HFFc6 (cell line): ENCODE data around the gene WDPCP. TPM values are rescaled to one million over a fixed set of nuclear protein-coding genes. Genes with fewer than 3 reads are reported as not detected.

ENCODE experiments used
- DNase-seq: peaks from one replicate; pipeline ENCODE4 v3.0.0-alpha.2; 2018
- H3K27ac Mint-ChIP-seq: 2 replicates; pipeline ENCODE4 v1.8.0; 2020; ENCODE audit warnings: mild to moderate bottlenecking, mixed read lengths
- H3K27me3 Mint-ChIP-seq: 2 replicates; pipeline ENCODE4 v1.8.0; 2021; ENCODE audit warnings: mild to moderate bottlenecking, moderate library complexity, mixed read lengths; ENCODE audit not compliant: insufficient read depth
- H3K36me3 Mint-ChIP-seq: 2 replicates; pipeline ENCODE4 v1.8.0; 2021; ENCODE audit warnings: low read depth, mixed read lengths
- H3K4me1 Mint-ChIP-seq: 2 replicates; pipeline ENCODE4 v1.8.0; 2020; ENCODE audit warnings: low read depth, mixed read lengths
- H3K4me3 Mint-ChIP-seq: 2 replicates; pipeline ENCODE4 v1.8.0; 2020; ENCODE audit warnings: mild to moderate bottlenecking, moderate library complexity, mixed read lengths
- H3K9me3 Mint-ChIP-seq: 2 replicates; pipeline ENCODE4 v1.8.0; 2020; ENCODE audit warnings: mild to moderate bottlenecking, mixed read lengths
- total RNA-seq, 6 experiments: library from RNA; stranded (reverse); fragmentation: NEBNext Ultra II Directional; extraction: Animal tissue kit (Norgen Biotek cat#: 25700); gene quantifications; 2 replicates in 1 of 6; 3 replicates in 5 of 6; pipeline ENCODE4 v1.2.3, GENCODE V29; 2021
- TF ChIP-seq, protein P1 (sequence below): fragments of 200-600 bp; sonication (generic); IDR thresholded peaks from 2 replicates; pipeline ENCODE4 v1.5.0; 2021; ENCODE audit warnings: antibody characterized with exemption, mild to moderate bottlenecking

WDPCP gene
- total RNA-seq, 6 experiments from 2014 or later, result 3.0 to 5.9 (median 4.6) TPM

DNA sequence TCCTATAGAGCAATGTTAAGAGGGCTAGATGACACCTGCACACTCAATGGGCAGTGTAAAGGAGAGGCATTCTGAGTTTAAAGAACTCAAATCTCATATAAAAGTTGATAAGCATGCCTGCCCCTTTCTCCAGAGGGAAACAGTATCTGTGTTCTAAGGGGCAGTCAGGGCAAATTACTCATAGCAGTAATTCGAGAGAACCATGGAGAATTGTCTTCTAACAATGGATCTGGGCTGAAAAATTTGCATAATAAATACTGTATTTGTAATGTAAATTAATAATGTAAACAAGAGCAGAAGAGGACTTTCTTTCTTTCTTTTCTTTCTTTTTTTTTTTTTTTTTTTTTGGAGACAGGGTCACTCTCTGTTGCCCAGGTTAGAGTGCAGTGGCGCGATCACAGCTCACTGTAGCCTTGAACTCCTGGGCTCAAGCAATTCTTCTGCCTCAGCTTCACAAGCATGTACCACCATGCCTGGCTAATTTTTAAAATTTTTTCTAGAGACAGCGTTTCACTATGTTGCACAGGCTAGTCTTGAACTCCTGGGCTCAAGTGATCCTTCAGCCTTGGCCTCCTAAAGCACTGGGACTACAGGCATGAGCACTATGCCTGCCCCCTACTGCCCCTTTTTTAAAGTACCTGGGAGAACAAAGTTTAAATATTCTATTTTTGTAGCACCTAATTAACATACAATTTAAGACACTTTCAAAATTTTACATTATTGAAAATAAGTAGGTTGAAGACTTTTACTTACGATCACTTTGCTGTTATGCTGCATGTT, 467.0 kb downstream of the WDPCP start:
- Mint-ChIP-seq H3K27me3 (no peaks in the 10 kb centered on the region), H3K4me3 (no peak overlapping the region), H3K36me3 (no peaks in the 10 kb centered on the region), H3K4me1 (no peaks in the 10 kb centered on the region), H3K9me3 (no peaks in the 10 kb centered on the region), H3K27ac (no peak overlapping the region)
- DNase-seq, result no peak
- TF ChIP-seq, protein P1, sequence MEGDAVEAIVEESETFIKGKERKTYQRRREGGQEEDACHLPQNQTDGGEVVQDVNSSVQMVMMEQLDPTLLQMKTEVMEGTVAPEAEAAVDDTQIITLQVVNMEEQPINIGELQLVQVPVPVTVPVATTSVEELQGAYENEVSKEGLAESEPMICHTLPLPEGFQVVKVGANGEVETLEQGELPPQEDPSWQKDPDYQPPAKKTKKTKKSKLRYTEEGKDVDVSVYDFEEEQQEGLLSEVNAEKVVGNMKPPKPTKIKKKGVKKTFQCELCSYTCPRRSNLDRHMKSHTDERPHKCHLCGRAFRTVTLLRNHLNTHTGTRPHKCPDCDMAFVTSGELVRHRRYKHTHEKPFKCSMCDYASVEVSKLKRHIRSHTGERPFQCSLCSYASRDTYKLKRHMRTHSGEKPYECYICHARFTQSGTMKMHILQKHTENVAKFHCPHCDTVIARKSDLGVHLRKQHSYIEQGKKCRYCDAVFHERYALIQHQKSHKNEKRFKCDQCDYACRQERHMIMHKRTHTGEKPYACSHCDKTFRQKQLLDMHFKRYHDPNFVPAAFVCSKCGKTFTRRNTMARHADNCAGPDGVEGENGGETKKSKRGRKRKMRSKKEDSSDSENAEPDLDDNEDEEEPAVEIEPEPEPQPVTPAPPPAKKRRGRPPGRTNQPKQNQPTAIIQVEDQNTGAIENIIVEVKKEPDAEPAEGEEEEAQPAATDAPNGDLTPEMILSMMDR, result no peak

DNA sequence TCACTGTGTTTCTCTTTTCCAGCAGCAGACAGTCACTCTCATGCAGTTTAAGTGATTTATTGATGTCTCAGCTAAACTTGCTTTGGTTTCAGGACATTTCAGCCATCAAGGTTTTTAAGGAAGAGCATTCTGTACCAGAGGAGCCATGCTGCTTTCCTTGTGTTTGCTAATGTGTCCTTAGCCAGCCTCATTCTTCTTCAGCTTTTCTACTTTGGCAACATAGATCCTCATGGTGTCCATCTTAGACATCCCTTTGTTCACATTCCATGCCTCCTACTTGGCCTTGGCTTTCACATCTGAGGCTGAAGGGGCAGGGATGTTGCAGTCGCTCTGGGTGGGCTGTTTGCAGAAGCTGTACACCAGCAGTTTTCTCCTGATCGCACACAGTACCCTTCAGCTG, 469.5 kb downstream of the WDPCP start:
- no peak overlapping the region for H3K27ac Mint-ChIP-seq
- no peak for DNase-seq
- no peaks in the 10 kb centered on the region for H3K9me3 Mint-ChIP-seq
- no peaks in the 10 kb centered on the region for H3K36me3 Mint-ChIP-seq
- H3K4me1 Mint-ChIP-seq, result no peaks in the 10 kb centered on the region
- no peak overlapping the region for H3K4me3 Mint-ChIP-seq
- TF ChIP-seq, protein P1, result no peak
- H3K27me3 Mint-ChIP-seq, result no peaks in the 10 kb centered on the region

DNA sequence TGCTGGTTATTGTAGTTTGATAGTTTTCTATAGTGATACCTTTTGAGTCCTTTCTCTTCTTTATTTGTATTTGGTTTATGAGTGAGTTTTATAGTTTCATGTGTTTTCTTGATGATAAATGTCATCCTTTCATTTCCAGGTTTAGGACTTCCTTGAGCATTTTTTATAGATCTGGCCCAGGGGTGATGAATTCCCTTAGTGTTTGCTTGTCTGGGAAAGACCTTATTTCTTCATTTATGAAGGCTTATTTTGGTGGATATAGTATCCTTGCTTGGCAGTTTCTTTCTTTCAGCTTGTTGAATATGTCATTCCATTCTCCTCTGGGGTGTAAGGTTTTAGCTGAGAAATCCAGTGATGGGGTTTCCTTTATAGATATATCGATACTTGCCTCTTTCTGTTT, 483.8 kb downstream of the WDPCP start:
- Mint-ChIP-seq H3K4me1 (no peaks in the 10 kb centered on the region), H3K27me3 (peaks cover 3% of the 10 kb centered on the region; the same call in 1 of the 2 replicates), H3K36me3 (no peaks in the 10 kb centered on the region), H3K4me3 (no peak overlapping the region), H3K9me3 (peaks cover 14% of the 10 kb centered on the region; the same call in 1 of the 2 replicates), H3K27ac (no peak overlapping the region)
- TF ChIP-seq, protein P1, result no peak
- DNase-seq, result no peak

DNA sequence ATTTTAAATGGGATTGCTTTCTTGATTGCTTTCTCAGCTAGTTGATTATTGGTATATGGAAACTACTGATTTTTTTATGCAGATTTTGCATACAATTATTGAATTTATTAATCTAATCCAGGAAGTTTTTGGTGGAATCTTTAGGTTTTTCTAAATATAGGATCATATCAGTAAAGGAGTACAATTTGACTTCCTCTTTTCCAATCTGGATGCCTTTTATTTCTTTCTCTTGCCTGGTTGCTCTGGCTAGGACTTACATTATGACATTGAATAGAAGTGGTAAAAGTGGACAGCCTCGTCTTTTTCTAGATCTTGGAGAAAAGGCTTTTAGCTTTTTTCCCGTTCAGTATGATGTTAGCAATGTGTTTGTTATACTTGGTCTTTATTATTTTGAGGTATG, 486.3 kb downstream of the WDPCP start:
- H3K27me3 Mint-ChIP-seq, result peaks cover 7% of the 10 kb centered on the region; the same call in 1 of the 2 replicates
- H3K4me3 Mint-ChIP-seq, result no peak overlapping the region
- no peak for DNase-seq
- TF ChIP-seq, protein P1, result no peak
- no peak overlapping the region for H3K27ac Mint-ChIP-seq
- no peaks in the 10 kb centered on the region for H3K4me1 Mint-ChIP-seq
- peaks cover 14% of the 10 kb centered on the region; the same call in 1 of the 2 replicates for H3K9me3 Mint-ChIP-seq
- no peaks in the 10 kb centered on the region for H3K36me3 Mint-ChIP-seq

DNA sequence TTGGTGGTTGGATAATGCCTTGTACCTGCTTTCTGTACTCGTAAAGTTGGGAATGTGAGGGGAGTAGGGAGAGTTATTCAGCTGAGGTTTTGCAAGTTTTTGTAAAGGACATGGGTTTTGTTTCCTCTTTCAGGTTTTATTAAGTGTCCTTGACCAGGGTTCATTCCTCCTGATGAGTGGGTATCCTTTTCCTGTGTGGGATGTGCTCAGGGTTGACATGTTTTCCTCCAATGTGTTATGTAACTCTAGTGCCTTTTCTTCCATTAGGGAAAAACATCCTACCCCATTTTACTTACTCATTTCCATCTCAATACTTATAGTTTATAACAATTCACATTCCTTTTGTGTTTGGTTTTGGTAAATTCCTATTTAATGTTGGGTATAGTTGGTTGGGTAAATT, 489.2 kb downstream of the WDPCP start:
- Mint-ChIP-seq H3K27me3 (peaks cover 4% of the 10 kb centered on the region; the same call in 1 of the 2 replicates), H3K4me1 (no peaks in the 10 kb centered on the region), H3K4me3 (no peak overlapping the region), H3K36me3 (no peaks in the 10 kb centered on the region), H3K27ac (no peak overlapping the region), H3K9me3 (no peaks in the 10 kb centered on the region)
- TF ChIP-seq, protein P1, result no peak
- no peak for DNase-seq
